ENCODE data around the gene NMT1. TPM values are rescaled to one million over a fixed set of nuclear protein-coding genes. Genes with fewer than 3 reads are reported as not detected.

Gene NMT1
- total RNA-seq, 1 experiment from 2014 or later: 173 TPM

- intact Hi-C loops (cut with micrococcal nuclease; ENCODE audit: unreplicated experiment): loop anchor here (2.0 to 10.0 kb wide), 3 partner anchors 33 to 357 kb away; no protein-coding TSS in a partner anchor
- Mint-ChIP-seq H3K36me3 (ENCODE audit: insufficient read depth, unreplicated experiment) (peaks cover 49% of the 10 kb centered on the region), H3K27me3 (ENCODE audit: insufficient read depth, unreplicated experiment) (no peaks in the 10 kb centered on the region), H3K4me1 (ENCODE audit: low read depth, unreplicated experiment) (peaks cover 36% of the 10 kb centered on the region), H3K4me3 (ENCODE audit: unreplicated experiment) (peak overlapping the region; percentile 83), H3K9me3 (ENCODE audit: unreplicated experiment) (no peaks in the 10 kb centered on the region), H3K27ac (ENCODE audit: unreplicated experiment) (peak overlapping the region; percentile 58)
- Histone ChIP-seq H3K4me1 (peaks cover 53% of the 10 kb centered on the region), H3K4me3 (ENCODE audit: low read depth, low read length) (peak overlapping the region; percentile 85), H3K9me3 (no peaks in the 10 kb centered on the region), H3K27me3 (replicated peaks; ENCODE audit: control insufficient read depth, insufficient read depth, low read length) (no peaks in the 10 kb centered on the region), H3K36me3 (ENCODE audit: control insufficient read depth, insufficient read depth, low read length) (no peaks in the 10 kb centered on the region; the same call in 1 of the 2 replicates)
- POLR2A ChIA-PET: no interaction called here
- CTCF ChIA-PET: interaction anchor here (2.3 kb wide), 1 partner anchor 17 kb away, joined by 8 read pairs; the partner anchor contains the start of gene HEXIM1
- no TSS peak for BruUV-seq (replicated peaks)
- TF ChIP-seq, protein P1, sequence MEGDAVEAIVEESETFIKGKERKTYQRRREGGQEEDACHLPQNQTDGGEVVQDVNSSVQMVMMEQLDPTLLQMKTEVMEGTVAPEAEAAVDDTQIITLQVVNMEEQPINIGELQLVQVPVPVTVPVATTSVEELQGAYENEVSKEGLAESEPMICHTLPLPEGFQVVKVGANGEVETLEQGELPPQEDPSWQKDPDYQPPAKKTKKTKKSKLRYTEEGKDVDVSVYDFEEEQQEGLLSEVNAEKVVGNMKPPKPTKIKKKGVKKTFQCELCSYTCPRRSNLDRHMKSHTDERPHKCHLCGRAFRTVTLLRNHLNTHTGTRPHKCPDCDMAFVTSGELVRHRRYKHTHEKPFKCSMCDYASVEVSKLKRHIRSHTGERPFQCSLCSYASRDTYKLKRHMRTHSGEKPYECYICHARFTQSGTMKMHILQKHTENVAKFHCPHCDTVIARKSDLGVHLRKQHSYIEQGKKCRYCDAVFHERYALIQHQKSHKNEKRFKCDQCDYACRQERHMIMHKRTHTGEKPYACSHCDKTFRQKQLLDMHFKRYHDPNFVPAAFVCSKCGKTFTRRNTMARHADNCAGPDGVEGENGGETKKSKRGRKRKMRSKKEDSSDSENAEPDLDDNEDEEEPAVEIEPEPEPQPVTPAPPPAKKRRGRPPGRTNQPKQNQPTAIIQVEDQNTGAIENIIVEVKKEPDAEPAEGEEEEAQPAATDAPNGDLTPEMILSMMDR (IDR thresholded peaks at IDR 0.05; ENCODE audit: insufficient read depth in 1 of 2, low read depth in 1 of 2, low read length in 1 of 2, severe bottlenecking in 1 of 2, unreplicated experiment in 1 of 2): peak; percentile 87 to 99
- DNase-seq: peak; percentile 72 to 79
Observed at GRCh38 chr17:45131616-45132319, 70.7 kb downstream of the NMT1 start.

DNA sequence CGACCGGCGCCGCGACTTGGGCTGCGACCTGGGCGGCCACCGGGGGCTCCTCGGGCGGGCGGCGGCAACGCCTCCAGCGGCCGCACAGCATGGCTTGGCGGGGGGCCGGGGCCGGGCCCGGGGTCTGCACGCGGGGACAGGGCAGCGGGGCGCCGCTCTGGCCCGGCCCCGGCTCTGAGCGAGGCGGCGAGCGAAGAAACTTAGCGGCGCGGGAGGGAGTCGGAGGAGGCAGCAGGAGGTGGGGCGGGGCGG, 71.1 kb downstream of the NMT1 start, which contains the start of gene PLCD3:
Gene PLCD3, minus strand, starts transcription at position 196 of the 252 bp plus-strand sequence. Its CDS starts 105 bp downstream, at position 91.
- H3K27me3 ChIP-seq (replicated peaks; ENCODE audit: control insufficient read depth, insufficient read depth, low read length): no peaks in the 10 kb centered on the region
- POLR2A ChIA-PET: no interaction called here
- Mint-ChIP-seq H3K4me1 (ENCODE audit: low read depth, unreplicated experiment) (peaks cover 33% of the 10 kb centered on the region), H3K36me3 (ENCODE audit: insufficient read depth, unreplicated experiment) (peaks cover 44% of the 10 kb centered on the region), H3K27me3 (ENCODE audit: insufficient read depth, unreplicated experiment) (no peaks in the 10 kb centered on the region), H3K4me3 (ENCODE audit: unreplicated experiment) (peak within 1 kb of the TSS; percentile 83), H3K27ac (ENCODE audit: unreplicated experiment) (peak within 1 kb of the TSS; percentile 75), H3K9me3 (ENCODE audit: unreplicated experiment) (no peaks in the 10 kb centered on the region)
- DNase-seq: no peak
- TF ChIP-seq, protein P1 (IDR thresholded peaks at IDR 0.05; ENCODE audit: insufficient read depth in 1 of 2, low read depth in 1 of 2, low read length in 1 of 2, severe bottlenecking in 1 of 2, unreplicated experiment in 1 of 2): no peak
- peaks cover 1% of the 10 kb centered on the region; the same call in 1 of the 2 replicates for H3K36me3 ChIP-seq (ENCODE audit: control insufficient read depth, insufficient read depth, low read length)
- CTCF ChIA-PET: interaction anchor here (0.6 to 1.0 kb wide), 5 partner anchors 20 to 1126 kb away, joined by 3 to 6 read pairs (median 4); no protein-coding TSS in a partner anchor
- BruUV-seq (replicated peaks): no TSS peak
- peaks cover 49% of the 10 kb centered on the region for H3K4me1 ChIP-seq
- peak within 1 kb of the TSS; percentile 85 for H3K4me3 ChIP-seq (ENCODE audit: low read depth, low read length)
- intact Hi-C loops (cut with micrococcal nuclease; ENCODE audit: unreplicated experiment): loop anchor here (2.0 to 10.0 kb wide), 3 partner anchors 33 to 357 kb away; no protein-coding TSS in a partner anchor
- no peaks in the 10 kb centered on the region for H3K9me3 ChIP-seq

GRCh38 chr17:45132572-45133463, 71.7 kb downstream of the NMT1 start:
- Histone ChIP-seq H3K4me3 (ENCODE audit: low read depth, low read length) (peak overlapping the region; percentile 85), H3K27me3 (replicated peaks; ENCODE audit: control insufficient read depth, insufficient read depth, low read length) (no peaks in the 10 kb centered on the region), H3K4me1 (peaks cover 43% of the 10 kb centered on the region), H3K9me3 (no peaks in the 10 kb centered on the region), H3K36me3 (ENCODE audit: control insufficient read depth, insufficient read depth, low read length) (peaks cover 1% of the 10 kb centered on the region; the same call in 1 of the 2 replicates)
- H3K27ac Mint-ChIP-seq (ENCODE audit: unreplicated experiment): peak overlapping the region; percentile 75
- no peaks in the 10 kb centered on the region for H3K9me3 Mint-ChIP-seq (ENCODE audit: unreplicated experiment)
- H3K27me3 Mint-ChIP-seq (ENCODE audit: insufficient read depth, unreplicated experiment): no peaks in the 10 kb centered on the region
- POLR2A ChIA-PET: no interaction called here
- BruUV-seq (replicated peaks): TSS peak; percentile 15
- peaks cover 38% of the 10 kb centered on the region for H3K36me3 Mint-ChIP-seq (ENCODE audit: insufficient read depth, unreplicated experiment)
- DNase-seq: peak; percentile 89 to 91
- H3K4me3 Mint-ChIP-seq (ENCODE audit: unreplicated experiment): peak overlapping the region; percentile 83
- TF ChIP-seq, protein P1 (IDR thresholded peaks at IDR 0.05; ENCODE audit: insufficient read depth in 1 of 2, low read depth in 1 of 2, low read length in 1 of 2, severe bottlenecking in 1 of 2, unreplicated experiment in 1 of 2): peak; percentile 90 to 95
- CTCF ChIA-PET: interaction anchor here (0.6 to 1.0 kb wide), 9 partner anchors 15 to 1125 kb away, joined by 3 to 8 read pairs (median 5); no protein-coding TSS in a partner anchor
- intact Hi-C loops (cut with micrococcal nuclease; ENCODE audit: unreplicated experiment): loop anchor here (1.0 to 10.0 kb wide), 4 partner anchors 24 to 358 kb away; no protein-coding TSS in a partner anchor
- peaks cover 27% of the 10 kb centered on the region for H3K4me1 Mint-ChIP-seq (ENCODE audit: low read depth, unreplicated experiment)

Measured in Caco-2 (cell line).